ENCODE measurements around the gene TSFM.

The TSFM gene

DNA sequence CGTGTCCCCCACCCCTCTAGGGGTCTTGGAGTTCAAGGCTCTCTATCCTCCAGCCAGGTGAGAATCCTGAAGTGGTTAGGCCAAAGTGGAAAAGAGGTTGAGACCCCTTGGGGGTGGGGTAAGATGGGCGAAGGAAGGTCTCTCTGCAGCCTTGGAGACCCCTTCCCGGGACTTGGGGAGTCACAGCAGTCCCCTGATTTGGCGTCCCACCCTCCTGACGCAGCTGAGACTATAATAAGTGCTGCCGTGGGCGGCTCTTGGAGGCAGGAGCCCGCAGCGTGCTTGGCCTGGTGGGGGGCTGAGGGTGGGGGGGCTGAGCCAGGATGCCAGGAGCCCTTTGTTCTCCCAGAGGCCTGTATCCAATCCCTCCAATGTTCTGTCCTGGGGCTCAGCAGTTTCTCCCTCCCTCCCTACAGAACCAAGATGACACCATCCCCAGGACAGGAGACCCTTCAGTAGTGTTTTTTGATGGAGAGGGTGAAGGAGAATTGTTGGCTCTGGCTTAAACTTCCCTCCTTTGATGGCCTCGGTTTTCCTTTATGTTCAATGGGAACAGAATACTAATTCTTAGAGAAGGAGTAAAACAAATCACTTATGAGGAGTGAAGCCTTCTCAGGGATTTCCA, 42.6 kb upstream of the TSFM start:
- Histone ChIP-seq H3K36me3 (ENCODE audit: control insufficient read depth, low read length) (peaks cover 1% of the 10 kb centered on the region; the same call in 1 of the 2 replicates), H3K4me3 (ENCODE audit: low read length) (no peak overlapping the region), H3K9me3 (ENCODE audit: control insufficient read depth, insufficient read depth, low read length) (no peaks in the 10 kb centered on the region), H3K4me1 (ENCODE audit: control insufficient read depth, low read length) (peaks cover 49% of the 10 kb centered on the region), H3K4me2 (ENCODE audit: low read length) (peak overlapping the region; percentile 93), H4K20me1 (ENCODE audit: control insufficient read depth, insufficient read depth, low read depth, low read length) (no peaks in the 10 kb centered on the region), H3K27me3 (ENCODE audit: control insufficient read depth, low read length) (no peaks in the 10 kb centered on the region), H3K79me2 (ENCODE audit: control insufficient read depth, low read length) (peaks cover 33% of the 10 kb centered on the region), H3K27ac (ENCODE audit: low read depth, low read length) (no peak overlapping the region), H3F3A (ENCODE audit: control insufficient read depth, insufficient read depth) (peaks cover 2% of the 10 kb centered on the region; the same call in 1 of the 2 replicates), H3K9me2 (replicated peaks; ENCODE audit: control insufficient read depth, low read length) (no peaks in the 10 kb centered on the region)
- TF ChIP-seq, protein P1, sequence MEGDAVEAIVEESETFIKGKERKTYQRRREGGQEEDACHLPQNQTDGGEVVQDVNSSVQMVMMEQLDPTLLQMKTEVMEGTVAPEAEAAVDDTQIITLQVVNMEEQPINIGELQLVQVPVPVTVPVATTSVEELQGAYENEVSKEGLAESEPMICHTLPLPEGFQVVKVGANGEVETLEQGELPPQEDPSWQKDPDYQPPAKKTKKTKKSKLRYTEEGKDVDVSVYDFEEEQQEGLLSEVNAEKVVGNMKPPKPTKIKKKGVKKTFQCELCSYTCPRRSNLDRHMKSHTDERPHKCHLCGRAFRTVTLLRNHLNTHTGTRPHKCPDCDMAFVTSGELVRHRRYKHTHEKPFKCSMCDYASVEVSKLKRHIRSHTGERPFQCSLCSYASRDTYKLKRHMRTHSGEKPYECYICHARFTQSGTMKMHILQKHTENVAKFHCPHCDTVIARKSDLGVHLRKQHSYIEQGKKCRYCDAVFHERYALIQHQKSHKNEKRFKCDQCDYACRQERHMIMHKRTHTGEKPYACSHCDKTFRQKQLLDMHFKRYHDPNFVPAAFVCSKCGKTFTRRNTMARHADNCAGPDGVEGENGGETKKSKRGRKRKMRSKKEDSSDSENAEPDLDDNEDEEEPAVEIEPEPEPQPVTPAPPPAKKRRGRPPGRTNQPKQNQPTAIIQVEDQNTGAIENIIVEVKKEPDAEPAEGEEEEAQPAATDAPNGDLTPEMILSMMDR (IDR thresholded peaks at IDR 0.05; ENCODE audit: low read depth, low read length, poor library complexity, severe bottlenecking), result no peak
- no peak for TF ChIP-seq EZH2phosphoT487 (IDR thresholded peaks at IDR 0.05; ENCODE audit: borderline replicate concordance, low read length)

DNA sequence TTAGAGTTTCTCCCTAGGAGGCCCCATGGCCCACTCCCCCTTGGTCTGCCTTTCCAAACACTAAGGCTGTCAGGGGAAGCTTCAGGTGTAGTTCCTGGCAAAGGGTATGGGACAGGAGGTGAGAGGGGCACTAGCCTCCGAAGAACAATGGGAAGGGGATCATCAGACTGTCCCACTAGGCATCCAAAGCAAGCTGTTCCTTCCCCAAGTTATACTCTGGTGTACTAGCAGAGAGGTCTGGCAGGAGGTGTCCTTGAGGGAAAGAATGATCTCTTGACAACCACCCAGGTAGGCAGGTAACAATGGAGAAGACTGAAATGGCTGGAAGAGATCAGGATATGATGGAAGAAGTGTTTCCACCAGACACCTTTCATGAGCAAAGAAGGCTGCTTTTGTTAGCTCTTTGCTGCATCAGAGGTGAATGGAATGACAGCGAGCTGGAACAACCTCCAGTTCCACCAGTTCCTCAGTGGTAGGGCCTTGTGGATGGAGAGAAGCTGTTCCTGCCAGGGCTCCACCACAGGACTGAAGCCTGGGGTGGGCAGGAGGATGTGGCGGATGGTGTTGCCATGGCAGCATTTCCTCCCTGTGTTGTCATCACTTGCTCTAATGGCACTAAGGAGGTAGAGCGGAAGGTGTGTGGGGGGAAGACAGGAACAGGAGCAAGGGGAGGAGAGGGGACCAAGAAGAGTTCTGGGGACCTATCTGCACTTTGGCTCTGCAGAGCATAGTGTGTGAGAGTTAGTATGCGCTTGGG, 41.8 kb upstream of the TSFM start:
- Histone ChIP-seq H3K27me3 (ENCODE audit: control insufficient read depth, low read length) (no peaks in the 10 kb centered on the region), H3K9me3 (ENCODE audit: control insufficient read depth, insufficient read depth, low read length) (no peaks in the 10 kb centered on the region), H3F3A (ENCODE audit: control insufficient read depth, insufficient read depth) (peaks cover 6% of the 10 kb centered on the region), H3K4me1 (ENCODE audit: control insufficient read depth, low read length) (peaks cover 55% of the 10 kb centered on the region), H3K4me3 (ENCODE audit: low read length) (peak overlapping the region; percentile 83), H4K20me1 (ENCODE audit: control insufficient read depth, insufficient read depth, low read depth, low read length) (no peaks in the 10 kb centered on the region), H3K79me2 (ENCODE audit: control insufficient read depth, low read length) (peaks cover 41% of the 10 kb centered on the region), H3K4me2 (ENCODE audit: low read length) (peak overlapping the region; percentile 93), H3K27ac (ENCODE audit: low read depth, low read length) (peak overlapping the region; percentile 43), H3K9me2 (replicated peaks; ENCODE audit: control insufficient read depth, low read length) (no peaks in the 10 kb centered on the region), H3K36me3 (ENCODE audit: control insufficient read depth, low read length) (peaks cover 8% of the 10 kb centered on the region)
- TF ChIP-seq, protein P1 (IDR thresholded peaks at IDR 0.05; ENCODE audit: low read depth, low read length, poor library complexity, severe bottlenecking), result no peak
- no peak for TF ChIP-seq EZH2phosphoT487 (IDR thresholded peaks at IDR 0.05; ENCODE audit: borderline replicate concordance, low read length)

DNA sequence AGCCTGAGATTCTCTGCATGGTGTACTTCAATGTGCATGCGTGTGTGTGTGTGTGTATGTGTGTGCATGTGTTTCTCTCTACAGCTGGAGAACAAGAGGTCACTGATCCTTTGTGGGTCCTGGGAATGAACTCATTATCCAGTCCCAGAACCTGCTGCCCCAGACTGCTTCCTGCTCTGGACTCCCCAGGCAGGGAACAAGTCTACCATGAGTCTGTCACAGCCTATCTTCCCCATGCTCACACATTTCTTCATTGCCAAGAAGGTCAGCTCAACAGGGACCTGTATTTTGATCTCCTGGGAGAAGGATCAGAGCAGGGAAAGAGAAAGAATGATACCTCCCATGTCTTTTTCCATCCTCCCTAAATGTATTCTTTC, 41.2 kb upstream of the TSFM start:
- H3K9me3 ChIP-seq (ENCODE audit: control insufficient read depth, insufficient read depth, low read length), result no peaks in the 10 kb centered on the region
- H3K4me3 ChIP-seq (ENCODE audit: low read length), result peak overlapping the region; percentile 83
- H3F3A ChIP-seq (ENCODE audit: control insufficient read depth, insufficient read depth), result peaks cover 11% of the 10 kb centered on the region
- H3K4me2 ChIP-seq (ENCODE audit: low read length), result peak overlapping the region; percentile 93
- no peaks in the 10 kb centered on the region for H4K20me1 ChIP-seq (ENCODE audit: control insufficient read depth, insufficient read depth, low read depth, low read length)
- H3K27ac ChIP-seq (ENCODE audit: low read depth, low read length), result peak overlapping the region; percentile 43
- peaks cover 41% of the 10 kb centered on the region for H3K79me2 ChIP-seq (ENCODE audit: control insufficient read depth, low read length)
- TF ChIP-seq, protein P1 (IDR thresholded peaks at IDR 0.05; ENCODE audit: low read depth, low read length, poor library complexity, severe bottlenecking), result no peak
- TF ChIP-seq EZH2phosphoT487 (IDR thresholded peaks at IDR 0.05; ENCODE audit: borderline replicate concordance, low read length), result no peak
- peaks cover 13% of the 10 kb centered on the region for H3K36me3 ChIP-seq (ENCODE audit: control insufficient read depth, low read length)
- H3K9me2 ChIP-seq (replicated peaks; ENCODE audit: control insufficient read depth, low read length), result no peaks in the 10 kb centered on the region
- H3K4me1 ChIP-seq (ENCODE audit: control insufficient read depth, low read length), result peaks cover 60% of the 10 kb centered on the region
- H3K27me3 ChIP-seq (ENCODE audit: control insufficient read depth, low read length), result no peaks in the 10 kb centered on the region

Measured in DOHH2 (cell line).